CD4-positive, alpha-beta T cell (primary cell): ENCODE measurements around the gene LYST. TPM values are rescaled to one million over a fixed set of nuclear protein-coding genes. Genes with fewer than 3 reads are reported as not detected.

Source experiments
- ATAC-seq: fragments of 200-7000 bp; cut with Tn5 transposase; one replicate; pipeline ENCODE4 v1.10.0; 2022; ENCODE audit warnings: mild to moderate bottlenecking; ENCODE audit not compliant: poor library complexity
- CTCF ChIA-PET: fragments of 350-600 bp; sonication (Branson Sonifier 250); formaldehyde crosslinking; loops from one replicate; lab custom pipeline; 2021; ENCODE audit warnings: antibody characterized with exemption, inconsistent platforms; lab: Charles Lee
- POLR2A ChIA-PET: fragments of 350-600 bp; sonication (Branson Sonifier 250); formaldehyde crosslinking; loops from one replicate; lab custom pipeline; 2021; ENCODE audit warnings: antibody characterized with exemption, inconsistent platforms; lab: Charles Lee
- DNase-seq, 14 experiments: peaks; one replicate each; pipeline ENCODE4 v3.0.0-alpha.2; 2013 to 2020; ENCODE audit warnings: mixed read lengths in 2 of 14
- H3K27ac ChIP-seq, 2 donors: one replicate each; pipeline versions ENCODE4 v1.5.1 to v1.7.0; 2013; ENCODE audit warnings: low read length in 2 of 2, low read depth in 1 of 2, mild to moderate bottlenecking in 1 of 2
- H3K27me3 ChIP-seq, 2 experiments: 1 replicate in 1 of 2; 2 replicates in 1 of 2; pipeline versions ENCODE4 v1.6.1 to v1.7.0; 2013; ENCODE audit warnings: low read length in 2 of 2, control low read depth in 1 of 2, mild to moderate bottlenecking in 1 of 2, moderate library complexity in 1 of 2; ENCODE audit not compliant: insufficient read depth in 2 of 2, control insufficient read depth in 1 of 2
- H3K36me3 ChIP-seq: one replicate; pipeline ENCODE4 v1.6.1; 2013; ENCODE audit warnings: low read length, control low read depth; ENCODE audit not compliant: insufficient read depth
- H3K4me1 ChIP-seq: one replicate; pipeline ENCODE4 v1.6.1; 2013; ENCODE audit warnings: low read length, control low read depth; ENCODE audit not compliant: insufficient read depth
- H3K4me3 ChIP-seq: one replicate; pipeline ENCODE4 v1.5.1; 2013; ENCODE audit warnings: mild to moderate bottlenecking, low read length, moderate library complexity
- H3K9me3 ChIP-seq, 2 experiments: 1 replicate in 1 of 2; 2 replicates in 1 of 2; pipeline versions ENCODE4 v1.6.1 to v1.7.0; 2013; ENCODE audit warnings: low read length in 2 of 2, mild to moderate bottlenecking in 2 of 2, control low read depth in 1 of 2, moderate library complexity in 1 of 2; ENCODE audit not compliant: control insufficient read depth in 1 of 2, insufficient read depth in 1 of 2
- H3K27ac Mint-ChIP-seq: one replicate; pipeline ENCODE4 v1.8.0; 2020; ENCODE audit warnings: mixed read lengths
- H3K27me3 Mint-ChIP-seq: one replicate; pipeline ENCODE4 v1.8.0; 2021; ENCODE audit warnings: mixed read lengths
- H3K36me3 Mint-ChIP-seq: one replicate; pipeline ENCODE4 v1.8.0; 2021; ENCODE audit warnings: low read depth, mixed read lengths
- H3K4me1 Mint-ChIP-seq: one replicate; pipeline ENCODE4 v1.8.0; 2021; ENCODE audit warnings: low read depth, mixed read lengths
- H3K4me3 Mint-ChIP-seq: one replicate; pipeline ENCODE4 v1.8.0; 2020; ENCODE audit warnings: mild to moderate bottlenecking, mixed read lengths
- H3K9me3 Mint-ChIP-seq: one replicate; pipeline ENCODE4 v1.8.0; 2020; ENCODE audit warnings: mixed read lengths
- CTCF ChIP-seq: fragments of 200-600 bp; IDR thresholded peaks from one replicate; pipeline ENCODE4 v1.8.0; 2022; ENCODE audit warnings: antibody characterized with exemption, mild to moderate bottlenecking
- intact Hi-C, 2 experiments: fragments of 100-400 bp; cut with DNase I in 1 of 2; cut with micrococcal nuclease in 1 of 2; formaldehyde crosslinking; loops; one replicate each; pipeline versions ENCODE4 v1.15.1 to v1.9.0; 2023 to 2025; cut with DNase I, micrococcal nuclease
- total RNA-seq, 174 experiments: library from RNA in 2 of 174; stranded (reverse) in 2 of 174; gene quantifications; one replicate each; pipeline ENCODE4 v1.2.3 and lab custom pipeline; 2021 to 2026

LYST gene
- total RNA-seq, 2 experiments from 2014 or later, result 24.9 to 26.8 TPM

DNA sequence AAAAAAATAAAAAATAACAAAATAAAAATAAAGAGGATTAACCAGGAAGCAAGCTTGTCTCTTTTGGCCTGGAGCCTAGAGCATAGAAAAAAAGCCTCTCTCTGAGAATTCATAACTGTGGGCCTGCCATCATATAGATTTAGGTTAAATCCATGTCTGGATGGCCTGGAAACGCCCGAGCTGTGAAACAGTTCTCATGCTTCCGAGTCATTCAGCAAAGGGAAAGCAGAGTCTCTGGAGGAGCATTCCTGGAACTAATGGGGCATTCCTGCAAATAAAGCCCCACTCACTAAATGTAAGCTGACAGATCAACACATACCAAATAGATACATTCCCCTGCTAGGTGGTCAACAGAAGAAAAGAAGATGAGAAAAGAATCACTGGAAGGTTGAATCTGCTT is 141.3 kb downstream of the LYST start:
- H3K4me3 ChIP-seq, result no peak overlapping the region
- H3K27ac Mint-ChIP-seq, result no peak overlapping the region
- POLR2A ChIA-PET, result no interaction called here
- CTCF ChIA-PET, result no interaction called here
- H3K9me3 Mint-ChIP-seq, result no peaks in the 10 kb centered on the region
- no peaks in the 10 kb centered on the region for H3K9me3 ChIP-seq
- H3K4me1 ChIP-seq, result no peaks in the 10 kb centered on the region
- H3K4me1 Mint-ChIP-seq, result no peaks in the 10 kb centered on the region
- TF ChIP-seq CTCF, result no peak
- ATAC-seq (no peak), DNase-seq (no peak)
- H3K36me3 ChIP-seq, result peaks cover 58% of the 10 kb centered on the region
- no peaks in the 10 kb centered on the region for H3K27me3 Mint-ChIP-seq
- no peaks in the 10 kb centered on the region for H3K27me3 ChIP-seq
- H3K36me3 Mint-ChIP-seq, result peaks cover 27% of the 10 kb centered on the region
- intact Hi-C loops, result no loop called here
- no peak overlapping the region for H3K27ac ChIP-seq
- H3K4me3 Mint-ChIP-seq, result no peak overlapping the region

DNA sequence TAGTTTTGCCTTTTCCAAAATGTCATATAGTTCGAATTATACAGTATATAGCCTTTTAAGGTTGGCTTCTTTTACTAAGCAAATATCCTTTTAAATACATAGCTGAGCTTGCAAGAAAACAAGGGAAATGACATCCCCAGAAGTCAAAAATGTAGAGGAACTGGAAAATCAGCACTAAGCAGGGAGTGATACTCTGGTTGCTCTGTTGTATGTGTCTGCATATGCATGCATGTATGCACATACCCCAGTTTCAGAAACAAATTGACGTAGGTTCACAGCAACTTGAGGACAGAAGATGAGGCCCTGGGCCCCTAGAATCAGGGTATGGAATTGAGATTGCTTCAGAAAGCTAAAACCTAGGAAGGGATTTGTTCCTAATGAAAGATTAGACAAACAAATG is 142.0 kb downstream of the LYST start:
- H3K27ac Mint-ChIP-seq, result no peak overlapping the region
- no peaks in the 10 kb centered on the region for H3K4me1 ChIP-seq
- no peaks in the 10 kb centered on the region for H3K27me3 ChIP-seq
- TF ChIP-seq CTCF, result no peak
- no peaks in the 10 kb centered on the region for H3K9me3 Mint-ChIP-seq
- H3K36me3 ChIP-seq, result peaks cover 57% of the 10 kb centered on the region
- intact Hi-C loops, result no loop called here
- H3K4me1 Mint-ChIP-seq, result no peaks in the 10 kb centered on the region
- H3K4me3 ChIP-seq, result no peak overlapping the region
- DNase-seq (no peak), ATAC-seq (no peak)
- POLR2A ChIA-PET, result no interaction called here
- H3K27me3 Mint-ChIP-seq, result no peaks in the 10 kb centered on the region
- peaks cover 27% of the 10 kb centered on the region for H3K36me3 Mint-ChIP-seq
- no peak overlapping the region for H3K27ac ChIP-seq
- no peak overlapping the region for H3K4me3 Mint-ChIP-seq
- CTCF ChIA-PET, result no interaction called here
- no peaks in the 10 kb centered on the region for H3K9me3 ChIP-seq

GRCh38 chr1:235722858-235723257 is 143.8 kb downstream of the LYST start:
- no peak overlapping the region for H3K4me3 Mint-ChIP-seq
- H3K4me1 Mint-ChIP-seq, result no peaks in the 10 kb centered on the region
- Histone ChIP-seq H3K4me3 (no peak overlapping the region), H3K27me3 (no peaks in the 10 kb centered on the region), H3K27ac (no peak overlapping the region), H3K4me1 (no peaks in the 10 kb centered on the region), H3K9me3 (no peaks in the 10 kb centered on the region), H3K36me3 (peaks cover 45% of the 10 kb centered on the region)
- ChIA-PET POLR2A (no interaction called here), CTCF (no interaction called here)
- H3K27ac Mint-ChIP-seq, result no peak overlapping the region
- H3K9me3 Mint-ChIP-seq, result no peaks in the 10 kb centered on the region
- intact Hi-C loops, result no loop called here
- peaks cover 38% of the 10 kb centered on the region for H3K36me3 Mint-ChIP-seq
- no peak for TF ChIP-seq CTCF
- no peaks in the 10 kb centered on the region for H3K27me3 Mint-ChIP-seq
- ATAC-seq (no peak), DNase-seq (no peak)
